22Rv1 (cell line): ENCODE measurements around the gene GTF2H2C_2.
"Not testable (repeated sequence)": the region's sequence is repeated elsewhere in the genome, so short reads cannot be mapped to it uniquely, and the experiment has no call there.

Source experiments
- ZFX ChIP-seq: fragments of 450-650 bp; IDR thresholded peaks from 2 replicates; pipeline ENCODE4 v1.6.1; 2017; ENCODE audit warnings: antibody characterized with exemption, borderline replicate concordance
- TF ChIP-seq, protein P1 (sequence below): fragments of 450-650 bp; IDR thresholded peaks from 2 replicates; pipeline ENCODE4 v1.5.1; 2017; ENCODE audit warnings: mild to moderate bottlenecking

DNA sequence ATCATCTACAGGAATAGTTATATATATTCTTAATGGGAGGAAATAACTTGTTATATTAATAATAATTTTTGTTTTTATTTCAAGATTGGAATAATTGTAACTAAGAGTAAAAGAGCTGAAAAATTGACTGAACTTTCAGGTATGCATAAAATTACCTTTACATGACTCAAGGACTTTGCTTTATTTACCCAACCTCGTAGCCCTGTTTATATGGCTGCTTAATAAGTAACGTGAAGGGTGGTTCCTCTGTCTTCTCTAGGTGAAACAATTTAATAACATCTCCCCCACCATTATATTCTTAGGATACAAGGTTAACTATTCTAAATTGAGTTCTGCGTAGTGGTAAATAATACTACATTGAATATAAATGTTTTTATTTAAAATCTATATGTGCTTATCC, 8.0 kb downstream of the GTF2H2C_2 start:
- TF ChIP-seq, protein P1, sequence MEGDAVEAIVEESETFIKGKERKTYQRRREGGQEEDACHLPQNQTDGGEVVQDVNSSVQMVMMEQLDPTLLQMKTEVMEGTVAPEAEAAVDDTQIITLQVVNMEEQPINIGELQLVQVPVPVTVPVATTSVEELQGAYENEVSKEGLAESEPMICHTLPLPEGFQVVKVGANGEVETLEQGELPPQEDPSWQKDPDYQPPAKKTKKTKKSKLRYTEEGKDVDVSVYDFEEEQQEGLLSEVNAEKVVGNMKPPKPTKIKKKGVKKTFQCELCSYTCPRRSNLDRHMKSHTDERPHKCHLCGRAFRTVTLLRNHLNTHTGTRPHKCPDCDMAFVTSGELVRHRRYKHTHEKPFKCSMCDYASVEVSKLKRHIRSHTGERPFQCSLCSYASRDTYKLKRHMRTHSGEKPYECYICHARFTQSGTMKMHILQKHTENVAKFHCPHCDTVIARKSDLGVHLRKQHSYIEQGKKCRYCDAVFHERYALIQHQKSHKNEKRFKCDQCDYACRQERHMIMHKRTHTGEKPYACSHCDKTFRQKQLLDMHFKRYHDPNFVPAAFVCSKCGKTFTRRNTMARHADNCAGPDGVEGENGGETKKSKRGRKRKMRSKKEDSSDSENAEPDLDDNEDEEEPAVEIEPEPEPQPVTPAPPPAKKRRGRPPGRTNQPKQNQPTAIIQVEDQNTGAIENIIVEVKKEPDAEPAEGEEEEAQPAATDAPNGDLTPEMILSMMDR = not testable (repeated sequence)
- not testable (repeated sequence) for TF ChIP-seq ZFX
